DMS 273 treated with DMSO at 0.1 percent for 48 hours (cell line): ENCODE results near the gene ADCY10.
"Not testable (repeated sequence)": the region's sequence is repeated elsewhere in the genome, so short reads cannot be mapped to it uniquely, and the experiment has no call there.

Experiments used
- DNase-seq: peaks from one replicate; lab custom pipeline; 2025; lab: John Stamatoyannopoulos, UW

ADCY10 gene

DNA sequence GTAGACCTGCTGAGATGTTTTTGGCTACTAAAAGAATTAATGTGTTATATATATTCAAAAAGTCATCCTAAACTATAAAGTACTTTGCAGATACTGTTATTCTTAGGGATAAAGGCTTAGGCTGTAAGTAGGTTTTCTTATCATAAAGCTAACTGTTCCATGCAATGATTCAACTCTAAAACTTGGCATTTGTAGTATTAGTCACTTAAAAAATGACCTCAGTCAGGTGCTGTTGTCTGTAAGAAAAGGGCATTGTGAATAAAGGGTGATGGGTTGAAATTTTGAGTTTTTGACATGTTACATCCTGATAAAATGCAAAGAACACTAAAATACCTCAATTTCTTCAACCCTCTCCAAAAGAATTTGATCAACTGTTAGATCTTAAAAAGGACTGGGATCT, 32.9 kb downstream of the ADCY10 start:
- no peak for DNase-seq

DNA sequence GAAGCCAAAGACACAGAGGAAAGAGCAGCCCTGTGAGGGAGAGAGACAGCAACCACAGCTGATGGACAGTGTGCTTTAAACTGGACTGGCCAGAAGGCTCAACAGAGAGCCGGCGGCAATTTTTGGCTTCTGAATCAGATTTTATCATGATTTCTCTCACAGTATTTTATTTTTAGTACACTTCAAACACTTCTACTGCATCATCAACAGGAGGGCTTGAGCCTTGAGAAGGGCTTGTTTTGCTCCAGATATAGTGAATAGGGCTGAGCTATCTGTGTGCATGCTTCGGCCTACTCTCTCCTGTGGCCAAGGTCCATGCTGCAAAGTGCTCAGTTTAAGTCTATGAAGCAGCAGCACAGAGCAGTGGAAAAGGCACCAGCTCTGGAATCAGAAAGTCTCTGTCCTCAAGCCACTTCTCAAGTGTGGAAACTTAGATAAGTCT, 33.3 kb downstream of the ADCY10 start:
- no peak for DNase-seq

DNA sequence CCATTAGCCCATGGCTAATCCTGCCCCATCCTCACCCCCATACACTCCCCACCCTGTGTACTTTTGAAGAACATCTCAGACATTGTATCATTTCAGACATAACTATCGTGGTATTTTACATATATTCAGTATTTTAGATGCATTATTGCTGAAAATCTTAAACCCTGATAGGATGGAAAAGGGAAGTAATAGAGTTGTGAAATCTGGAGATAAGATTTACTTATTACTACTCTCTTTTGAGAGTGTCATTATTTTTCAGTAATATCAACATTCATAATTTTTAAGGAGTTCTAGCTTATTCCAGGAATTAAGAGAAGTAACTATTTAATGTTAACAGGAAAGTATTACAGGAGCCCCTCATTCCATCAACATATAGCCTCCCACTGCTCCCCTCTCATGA, 34.4 kb downstream of the ADCY10 start:
- no peak for DNase-seq

DNA sequence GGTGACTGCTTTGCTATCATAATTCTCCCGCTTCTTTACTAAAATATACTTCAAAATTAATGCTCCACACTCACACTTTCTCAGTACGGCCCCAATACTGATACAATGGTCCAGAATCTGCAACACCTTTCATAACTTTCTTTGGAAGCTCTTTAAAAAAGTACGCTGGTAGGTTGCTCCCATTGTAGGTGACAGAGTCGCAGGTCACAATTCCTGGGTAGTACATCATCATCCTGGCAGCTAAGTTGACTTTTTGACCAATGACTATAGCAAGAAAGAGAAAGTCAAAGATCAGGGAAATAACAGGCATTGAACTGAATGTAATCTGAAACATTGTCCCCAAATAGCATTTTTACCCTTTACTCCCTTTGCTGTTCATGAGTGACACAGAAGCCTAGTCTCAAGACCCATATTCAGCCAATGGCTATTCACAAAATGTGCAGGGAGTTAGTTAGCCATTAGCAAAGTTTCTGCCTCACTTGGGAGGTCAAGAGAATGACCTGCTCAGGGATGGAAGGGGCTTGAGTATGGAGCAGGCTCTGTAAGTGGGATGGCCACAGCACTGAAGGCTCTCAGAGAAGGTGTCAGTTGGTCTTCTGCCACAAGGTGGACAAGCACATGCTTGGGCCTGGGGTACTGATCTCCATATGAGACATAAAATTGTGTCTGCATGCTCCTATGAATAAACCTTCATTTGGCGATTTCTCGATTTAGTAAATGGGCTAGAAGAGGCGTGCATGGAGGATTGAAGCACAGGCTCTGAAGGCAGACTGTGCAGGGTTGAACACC, 35.4 kb downstream of the ADCY10 start:
- no peak for DNase-seq

DNA sequence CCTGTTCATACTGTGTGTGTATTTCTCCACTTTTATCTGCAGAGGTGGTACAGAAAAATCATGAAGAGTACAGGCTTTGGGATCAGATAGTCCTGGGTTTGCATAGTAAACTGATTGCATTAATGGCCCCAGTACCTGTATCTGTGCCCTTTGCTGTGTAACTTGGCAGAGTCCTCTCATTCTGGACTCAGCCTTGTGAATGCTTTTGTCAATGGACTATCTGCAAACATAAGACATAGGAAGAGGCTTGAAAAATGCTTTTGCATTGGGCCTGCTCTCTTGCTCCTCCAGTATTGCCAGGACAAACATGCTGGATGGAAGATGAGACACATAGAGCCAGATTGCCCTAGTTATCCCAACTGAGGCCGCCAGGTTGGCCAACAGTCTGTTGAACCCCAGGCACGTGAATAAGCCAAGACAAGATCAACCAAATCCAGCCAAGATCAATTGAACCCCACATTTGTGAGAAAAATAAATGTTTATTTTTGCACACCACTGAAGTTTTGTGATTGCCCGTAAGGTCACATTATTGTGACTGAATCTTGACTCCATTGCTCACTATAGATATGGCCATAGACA, 37.2 kb downstream of the ADCY10 start:
- no peak for DNase-seq

DNA sequence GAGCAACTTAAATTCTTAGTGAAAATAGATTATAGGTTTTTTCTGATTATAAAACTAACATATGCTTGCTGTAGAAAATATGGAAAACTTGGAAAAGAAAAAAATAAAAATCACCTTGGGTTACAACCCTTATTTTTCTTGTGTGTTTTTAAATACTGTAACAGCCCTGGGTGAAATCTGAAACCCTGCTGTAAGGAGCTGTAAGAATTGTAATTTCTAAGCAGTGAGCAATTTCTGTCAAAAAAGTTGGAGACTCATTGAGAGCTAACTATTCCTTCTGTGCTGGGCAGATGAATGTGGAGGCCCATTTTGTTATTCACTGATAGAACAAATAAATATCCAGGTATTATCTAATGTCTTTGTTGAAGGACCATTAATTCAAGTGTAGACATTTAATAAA, 42.6 kb downstream of the ADCY10 start:
- DNase-seq: peak; percentile 5

DNA sequence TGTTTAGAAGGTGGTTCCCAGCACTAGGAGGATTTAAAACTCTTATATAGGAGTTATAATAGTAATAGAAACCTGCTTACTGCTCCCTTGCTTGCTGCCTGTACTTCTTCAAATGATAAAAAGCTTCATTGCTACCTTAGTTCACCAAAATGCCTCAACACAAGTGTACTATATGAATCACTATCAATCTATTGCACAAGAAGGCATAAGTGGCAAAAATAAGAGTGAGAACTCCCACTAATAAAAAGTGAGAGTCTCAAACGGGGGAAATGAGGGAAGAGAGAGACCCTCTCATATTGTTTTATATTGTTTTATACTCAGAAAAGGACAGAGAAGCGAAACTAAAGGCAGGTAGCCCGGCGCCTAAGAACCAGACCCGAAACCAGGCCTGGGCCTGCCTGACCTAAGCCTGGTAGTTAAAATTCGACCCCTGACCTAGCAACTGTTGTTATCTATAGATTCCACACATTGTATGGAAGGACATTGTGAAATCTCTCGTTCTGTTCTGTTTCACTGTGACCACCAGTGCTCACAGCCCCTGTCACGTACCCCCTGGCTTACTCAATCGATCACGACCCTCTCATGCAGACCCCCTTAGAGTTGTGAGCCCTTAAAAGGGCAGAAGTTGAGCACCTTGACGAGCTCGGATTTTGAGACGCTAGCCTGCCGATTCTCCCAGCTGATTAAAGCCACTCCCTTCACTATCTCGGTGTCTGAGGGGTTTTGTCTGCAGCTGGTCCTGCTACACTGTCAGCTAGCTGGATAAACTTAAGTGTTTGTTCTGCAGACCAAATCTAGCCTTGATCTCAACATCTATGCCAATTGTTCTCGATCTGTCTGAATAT, 44.6 kb downstream of the ADCY10 start:
- not testable (repeated sequence) for DNase-seq

DNA sequence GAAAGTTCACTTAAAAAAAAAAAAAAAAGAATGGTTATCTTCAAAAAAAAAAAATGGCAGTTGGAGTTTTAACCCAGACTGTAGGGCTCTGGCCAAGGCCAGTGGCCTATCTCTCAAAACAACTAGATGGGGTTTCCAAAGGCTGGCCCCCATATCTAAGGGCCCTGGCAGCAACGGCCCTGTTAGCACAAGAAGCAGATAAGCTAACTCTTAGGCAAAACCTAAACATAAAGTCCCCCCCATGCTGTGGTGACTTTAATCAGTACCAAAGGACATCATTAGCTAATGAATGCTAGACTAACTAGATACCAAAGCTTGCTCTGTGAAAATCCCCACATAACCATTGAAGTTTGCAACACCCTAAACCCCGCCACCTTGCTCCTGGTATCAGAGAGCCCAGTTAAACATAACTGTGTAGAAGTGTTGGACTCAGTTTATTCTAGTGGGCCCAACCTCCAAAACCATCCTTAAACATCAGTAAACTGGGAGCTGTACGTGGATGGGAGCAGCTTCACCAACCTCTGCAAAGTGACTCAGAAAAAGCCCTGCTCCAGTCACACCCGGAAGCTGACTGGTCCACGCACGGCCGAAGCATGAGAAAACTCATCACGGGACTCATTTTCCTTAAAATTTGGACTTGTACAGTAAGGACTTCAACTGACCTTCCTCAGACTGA, 47.1 kb downstream of the ADCY10 start:
- DNase-seq: not testable (repeated sequence)

DNA sequence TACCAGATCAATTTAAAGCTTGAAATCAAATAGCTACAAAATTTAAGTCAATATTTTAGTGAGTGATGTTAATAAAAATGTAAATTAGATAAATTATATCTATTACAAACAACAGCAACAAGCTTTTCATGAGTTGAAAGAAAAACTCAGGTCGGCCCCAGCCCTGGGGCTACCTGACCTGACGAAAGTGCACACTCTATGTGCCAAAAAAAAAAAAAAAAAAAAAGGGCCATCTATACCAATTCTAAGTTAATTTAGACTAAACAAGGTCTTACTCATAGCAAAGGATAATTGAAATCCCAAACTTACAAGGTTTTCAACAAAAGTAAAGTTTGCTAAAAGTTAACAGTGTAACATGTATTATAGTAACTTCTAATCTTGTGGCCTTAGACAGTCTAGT, 47.6 kb downstream of the ADCY10 start:
- DNase-seq: not testable (repeated sequence)

DNA sequence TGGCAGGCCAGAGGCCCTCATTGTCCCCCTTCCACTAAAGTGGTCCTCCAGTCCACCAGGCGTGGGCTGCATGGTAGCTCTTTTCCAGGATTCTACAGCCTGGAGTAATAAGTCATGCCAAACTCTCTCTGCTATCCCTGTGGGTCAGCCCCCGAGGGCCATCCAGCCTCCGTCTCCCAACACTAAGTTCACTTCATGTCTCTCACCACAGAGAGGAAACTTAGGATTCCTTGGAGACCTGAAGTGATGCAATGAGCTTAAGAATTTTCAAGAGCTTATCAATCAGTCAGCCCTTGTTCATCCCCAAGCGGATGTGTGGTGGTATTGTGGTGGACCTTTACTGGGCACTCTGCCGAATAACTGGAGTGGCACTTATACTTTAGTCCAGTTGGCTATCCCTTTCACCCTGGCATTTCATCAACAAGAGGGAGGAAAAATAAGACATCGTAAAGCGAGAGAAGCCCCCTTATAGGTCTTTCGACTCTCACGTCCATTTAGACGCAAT, 48.1 kb downstream of the ADCY10 start:
- not testable (repeated sequence) for DNase-seq

DNA sequence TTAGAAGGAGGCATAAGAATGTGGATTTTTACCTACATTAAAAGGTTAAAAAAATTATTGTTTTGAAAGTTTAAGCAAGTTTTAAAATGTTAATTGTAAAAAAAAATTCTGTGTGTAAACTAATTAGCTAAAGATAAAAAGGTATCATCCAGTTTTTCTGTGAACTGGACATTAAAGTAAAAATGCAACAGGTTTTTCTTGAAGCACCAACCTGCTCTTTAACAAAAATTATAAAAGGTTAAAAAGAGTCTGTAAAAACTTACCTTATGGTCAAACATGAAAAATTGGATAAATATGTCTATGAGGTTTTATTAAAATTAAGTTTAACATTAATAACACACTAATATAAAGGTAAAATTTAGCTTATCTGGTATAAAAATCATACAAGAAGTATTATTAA, 48.7 kb downstream of the ADCY10 start:
- DNase-seq: not testable (repeated sequence)

DNA sequence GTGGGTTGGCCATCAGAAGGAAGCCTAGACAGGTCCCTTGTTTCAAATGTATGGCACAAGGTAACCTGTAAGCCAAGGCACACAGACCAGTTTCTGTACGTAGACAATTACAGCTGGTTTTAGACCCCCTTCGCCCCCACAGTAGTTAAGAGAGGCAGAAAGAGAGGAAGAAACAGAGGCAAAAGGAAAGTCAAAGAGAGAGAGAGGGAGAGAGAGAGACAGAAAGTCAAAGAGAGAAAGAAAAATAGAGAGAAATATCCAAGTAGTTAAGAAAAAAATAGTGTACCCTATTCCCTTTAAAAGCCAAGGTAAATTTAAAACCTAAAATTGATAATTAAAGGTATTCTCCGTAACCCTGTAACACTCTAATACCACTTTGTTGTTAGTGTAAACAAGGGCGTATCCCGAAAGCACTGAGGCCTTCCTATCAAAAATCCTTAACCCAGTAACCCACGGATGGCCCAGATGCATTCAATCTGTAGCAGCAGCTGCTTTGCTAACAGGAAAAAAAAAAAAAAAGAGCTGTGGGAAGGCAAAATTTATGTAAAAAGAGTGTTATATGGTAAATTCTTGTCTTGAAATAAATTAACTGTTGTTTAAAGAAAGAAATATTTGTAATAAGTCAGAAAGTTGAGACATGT, 49.4 kb downstream of the ADCY10 start:
- DNase-seq: no peak

DNA sequence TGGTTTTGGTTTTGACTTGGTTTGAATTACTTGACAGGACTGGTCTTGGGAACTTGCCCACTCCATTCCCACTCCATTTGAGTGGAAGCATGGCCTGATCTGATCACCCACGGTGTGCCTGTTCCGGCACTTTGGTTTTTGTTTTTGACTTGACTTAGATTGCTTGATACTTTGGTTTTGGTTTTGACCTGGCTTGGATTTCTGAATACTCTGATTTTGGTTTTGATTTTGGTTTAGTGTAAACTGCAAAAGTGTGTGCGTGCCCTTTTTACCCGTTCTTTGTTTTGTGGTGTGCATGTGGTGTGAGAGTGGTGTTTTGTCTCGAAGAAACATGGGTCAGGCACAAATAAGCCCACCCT, 50.0 kb downstream of the ADCY10 start:
- DNase-seq: no peak

DNA sequence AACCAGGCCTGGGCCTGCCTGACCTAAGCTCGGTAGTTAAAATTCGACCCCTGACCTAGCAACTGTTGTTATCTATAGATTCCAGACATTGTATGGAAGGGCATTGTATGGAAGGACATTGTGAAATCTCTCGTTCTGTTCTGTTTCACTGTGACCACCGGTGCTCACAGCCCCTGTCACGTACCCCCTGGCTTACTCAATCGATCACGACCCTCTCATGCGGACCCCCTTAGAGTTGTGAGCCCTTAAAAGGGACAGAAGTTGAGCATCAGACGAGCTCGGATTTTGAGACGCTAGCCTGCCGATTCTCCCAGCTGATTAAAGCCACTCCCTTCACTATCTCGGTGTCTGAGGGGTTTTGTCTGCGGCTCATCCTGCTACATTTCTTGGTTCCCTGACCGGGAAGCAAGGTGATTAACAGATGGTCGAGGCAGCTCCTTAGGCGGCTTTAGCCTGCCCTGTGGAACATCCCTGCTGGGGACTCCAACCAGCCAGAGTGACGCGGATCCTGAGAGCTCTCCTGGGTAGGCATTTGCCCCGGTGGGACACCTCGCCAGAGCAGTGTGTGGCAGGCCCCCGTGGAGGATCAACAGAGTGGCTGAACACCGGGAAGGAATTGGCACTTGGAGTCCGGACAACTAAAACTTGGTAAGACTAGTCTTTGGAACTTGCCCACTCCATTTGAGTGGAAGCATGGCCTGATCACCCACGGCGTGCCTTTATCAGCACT, 50.6 kb downstream of the ADCY10 start:
- DNase-seq: not testable (repeated sequence)

DNA sequence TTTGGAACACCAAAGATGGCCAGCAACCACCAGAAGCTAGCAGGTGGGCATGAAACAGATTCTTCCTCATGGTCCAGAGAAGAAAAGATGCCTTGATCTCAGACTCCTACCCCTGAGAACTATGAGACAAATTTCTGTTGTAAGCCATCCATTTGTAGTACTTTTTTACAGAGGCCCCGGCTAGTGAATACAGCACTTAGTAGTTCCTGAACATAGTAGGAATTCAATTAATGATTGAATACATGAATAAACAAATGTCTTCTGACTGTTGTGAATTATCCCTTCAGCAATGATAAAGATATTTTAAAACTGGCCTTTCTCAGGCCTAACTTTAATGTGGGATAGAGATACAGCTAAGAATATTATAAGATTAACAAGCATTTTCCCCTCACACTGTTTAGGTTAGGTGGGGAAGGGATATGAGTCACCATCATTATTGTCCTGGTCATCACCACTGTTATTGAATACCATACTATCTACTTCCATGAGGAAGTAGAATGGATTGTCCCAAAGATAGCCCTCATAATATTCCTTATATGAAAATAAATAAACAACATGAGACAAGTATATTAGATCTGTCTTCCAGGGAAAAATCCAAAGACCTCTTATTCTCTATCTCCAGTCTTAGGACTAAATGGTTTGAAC, 51.4 kb downstream of the ADCY10 start:
- no peak for DNase-seq

DNA sequence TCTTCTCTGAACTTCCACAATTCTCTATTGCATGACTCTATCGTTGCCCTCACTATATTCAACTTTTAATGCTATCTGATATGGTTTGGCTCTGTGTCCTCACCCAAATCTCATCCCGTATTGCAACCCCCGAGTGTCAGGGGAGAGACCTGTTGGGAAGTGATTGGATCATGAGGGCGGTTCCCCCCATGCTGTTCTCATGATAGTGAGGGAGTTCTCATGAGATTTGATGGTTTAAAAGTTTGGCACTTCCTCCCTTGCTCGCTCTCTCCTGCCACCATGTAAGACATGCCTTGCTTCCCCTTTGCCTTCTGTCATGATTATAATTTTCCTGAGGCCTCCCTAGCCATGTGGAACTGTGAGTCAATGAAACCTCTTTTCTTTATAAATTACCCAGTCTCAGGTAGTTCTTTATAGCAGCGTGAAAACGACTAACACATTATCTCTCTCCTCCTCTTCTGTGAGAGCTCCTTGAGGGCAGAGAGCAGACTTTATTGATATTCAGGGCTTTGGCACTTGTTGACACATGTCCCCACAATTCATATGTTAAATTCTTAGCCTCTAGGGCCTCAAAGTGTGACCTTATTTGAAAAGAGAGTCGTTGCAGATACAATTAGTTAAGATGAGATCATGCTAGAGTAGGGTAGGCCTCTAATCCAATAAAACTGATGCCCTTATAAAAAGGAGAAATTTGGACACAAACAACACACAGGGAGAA, 52.1 kb downstream of the ADCY10 start:
- DNase-seq: no peak

DNA sequence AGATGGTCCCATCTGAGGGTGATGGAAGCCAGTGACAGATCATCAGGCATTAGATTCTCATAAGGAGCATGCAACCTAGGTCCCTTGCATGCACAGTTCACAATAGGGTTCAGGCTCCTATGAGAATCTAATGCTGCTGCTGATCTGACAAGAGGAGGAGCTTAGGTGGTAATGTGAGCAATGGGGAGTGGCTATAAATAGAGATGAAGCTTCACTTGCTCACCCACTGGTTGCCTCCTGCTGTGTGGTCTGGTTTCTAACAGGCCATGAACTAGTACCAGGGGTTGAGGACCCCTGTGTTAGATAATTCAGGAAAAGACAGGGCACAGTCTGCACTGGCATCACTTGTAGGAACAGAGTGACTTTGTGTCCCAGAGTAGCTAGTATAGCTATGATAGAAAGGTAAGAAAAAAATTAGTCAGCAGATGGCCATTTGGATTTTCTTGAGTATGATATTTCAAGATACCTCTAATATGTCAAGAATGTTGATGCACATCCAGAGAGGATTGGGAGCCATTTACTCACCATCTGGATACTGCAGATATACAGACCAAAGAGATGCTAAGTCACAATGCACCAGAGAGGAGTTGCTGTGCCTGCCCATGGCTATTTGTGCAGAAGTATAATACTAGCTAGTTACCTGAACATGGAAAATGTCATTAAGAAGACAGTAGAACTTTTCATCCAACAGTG, 53.6 kb downstream of the ADCY10 start:
- DNase-seq: no peak

DNA sequence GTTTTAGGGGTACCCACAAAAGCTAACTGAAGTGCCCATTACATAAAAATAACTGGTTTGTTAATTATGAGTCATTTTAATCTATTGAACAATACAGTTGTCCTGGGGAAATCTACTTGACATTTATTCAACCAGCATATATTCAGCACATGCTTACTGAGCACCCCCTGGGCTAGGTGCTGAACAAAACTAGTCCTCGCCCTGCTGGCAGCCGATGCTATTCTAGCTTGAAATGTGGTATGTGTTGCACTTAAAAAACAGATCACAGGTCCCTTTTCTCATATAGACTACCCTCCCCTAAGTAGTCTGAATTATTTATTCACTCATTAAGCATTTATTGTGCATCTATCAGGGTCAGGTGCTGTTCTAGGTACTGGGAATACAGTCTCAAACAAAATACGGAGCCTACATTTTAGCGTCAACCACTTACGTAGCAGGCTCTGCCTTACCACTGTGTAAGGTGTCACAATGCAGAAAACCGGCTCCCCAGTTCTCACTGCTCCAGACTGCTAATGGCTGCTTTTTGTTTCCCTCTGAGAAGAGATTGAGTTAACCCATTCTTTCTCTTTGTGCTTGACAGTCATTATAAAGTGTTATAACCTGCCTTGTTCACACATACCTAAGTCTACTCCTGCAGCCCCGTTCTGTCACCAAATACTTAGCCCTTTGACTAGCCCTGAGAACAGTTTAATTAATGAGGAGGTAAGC, 57.1 kb downstream of the ADCY10 start:
- no peak for DNase-seq

DNA sequence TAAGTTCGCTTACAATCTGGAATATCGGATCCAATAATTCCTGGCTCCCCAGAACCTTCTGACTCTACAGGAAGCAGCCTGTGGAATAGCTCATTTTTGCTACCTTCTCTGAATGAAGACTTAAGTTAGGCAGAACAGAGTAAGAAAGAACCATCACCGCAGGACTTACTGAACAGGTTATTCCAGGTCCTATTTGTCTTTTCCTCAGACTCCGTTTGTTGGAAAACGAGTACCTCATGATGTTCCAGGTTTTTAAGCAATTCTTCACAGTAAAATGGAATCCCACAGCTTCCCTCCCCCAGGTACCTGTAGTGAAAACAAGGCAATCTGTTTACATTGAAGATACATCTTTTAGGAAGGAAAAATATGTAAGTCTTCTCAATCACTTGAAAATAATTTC, 59.8 kb downstream of the ADCY10 start:
- no peak for DNase-seq
